Parathyroid adenoma (tissue), 2 donors: ENCODE data around the gene SLC12A5.
"Not testable (repeated sequence)": the region's sequence is repeated elsewhere in the genome, so short reads cannot be mapped to it uniquely, and the experiment has no call there.

ENCODE experiments used
- H2AFZ ChIP-seq: fragments of 300-600 bp; sonication (generic); one replicate; pipeline ENCODE4 v1.7.0; 2017; ENCODE audit warnings: antibody characterized with exemption, mild to moderate bottlenecking
- H3K27ac ChIP-seq: fragments of 300-600 bp; sonication (generic); one replicate; pipeline ENCODE4 v1.7.0; 2017
- H3K27me3 ChIP-seq: fragments of 300-600 bp; sonication (generic); one replicate; pipeline ENCODE4 v1.7.0; 2017; ENCODE audit warnings: low read length; ENCODE audit not compliant: control insufficient read depth, insufficient read depth
- H3K36me3 ChIP-seq: fragments of 300-600 bp; sonication (generic); one replicate; pipeline ENCODE4 v1.7.0; 2017; ENCODE audit warnings: low read length; ENCODE audit not compliant: control insufficient read depth, insufficient read depth
- H3K4me1 ChIP-seq: fragments of 300-600 bp; sonication (generic); one replicate; pipeline ENCODE4 v1.7.0; 2017; ENCODE audit warnings: control low read depth
- H3K4me2 ChIP-seq: fragments of 300-600 bp; sonication (generic); one replicate; pipeline ENCODE4 v1.7.0; 2017; ENCODE audit warnings: low read length
- H3K4me3 ChIP-seq: fragments of 300-600 bp; sonication (generic); one replicate; pipeline ENCODE4 v1.7.0; 2017; ENCODE audit warnings: low read depth, low read length
- H3K79me2 ChIP-seq: fragments of 300-600 bp; sonication (generic); one replicate; pipeline ENCODE4 v1.7.0; 2017; ENCODE audit warnings: control low read depth
- H3K9ac ChIP-seq: fragments of 300-600 bp; sonication (generic); one replicate; pipeline ENCODE4 v1.7.0; 2017; ENCODE audit warnings: mild to moderate bottlenecking
- H3K9me3 ChIP-seq: fragments of 300-600 bp; sonication (generic); one replicate; pipeline ENCODE4 v1.7.0; 2017; ENCODE audit warnings: low read length; ENCODE audit not compliant: control insufficient read depth
- CTCF ChIP-seq: fragments of 300-600 bp; sonication (generic); IDR thresholded peaks from one replicate; pipeline ENCODE4 v1.7.0; 2017; ENCODE audit warnings: antibody characterized with exemption, mild to moderate bottlenecking
- donor health status: primary hyperparathyroidism.

The SLC12A5 gene

GRCh38 chr20:45987108-45987780 is 41.8 kb upstream of the SLC12A5 start:
- H3K9ac ChIP-seq, result no peak overlapping the region
- TF ChIP-seq CTCF, result peak; percentile 86
- H3K27ac ChIP-seq, result no peak overlapping the region
- H3K4me1 ChIP-seq, result no peaks in the 10 kb centered on the region
- no peak overlapping the region for H2AFZ ChIP-seq
- H3K79me2 ChIP-seq, result no peaks in the 10 kb centered on the region
- H3K4me2 ChIP-seq, result no peak overlapping the region
- no peak overlapping the region for H3K4me3 ChIP-seq
- H3K9me3 ChIP-seq, result no peaks in the 10 kb centered on the region
- H3K27me3 ChIP-seq, result no peaks in the 10 kb centered on the region
- no peaks in the 10 kb centered on the region for H3K36me3 ChIP-seq

- not testable (repeated sequence) for H3K79me2 ChIP-seq, H3K4me3 ChIP-seq, H3K27me3 ChIP-seq, H3K36me3 ChIP-seq, H3K27ac ChIP-seq, H3K9me3 ChIP-seq, H2AFZ ChIP-seq, H3K4me1 ChIP-seq, H3K9ac ChIP-seq, H3K4me2 ChIP-seq
These were observed 40.2 kb upstream of the SLC12A5 start for GRCh38 chr20:45988830-45989229.

GRCh38 chr20:45991616-45992015 is 37.4 kb upstream of the SLC12A5 start:
- no peaks in the 10 kb centered on the region for H3K36me3 ChIP-seq
- peaks cover 2% of the 10 kb centered on the region for H3K4me1 ChIP-seq
- H2AFZ ChIP-seq, result no peak overlapping the region
- H3K79me2 ChIP-seq, result no peaks in the 10 kb centered on the region
- H3K9me3 ChIP-seq, result no peaks in the 10 kb centered on the region
- no peak for TF ChIP-seq CTCF
- no peak overlapping the region for H3K4me3 ChIP-seq
- no peak overlapping the region for H3K27ac ChIP-seq
- no peaks in the 10 kb centered on the region for H3K27me3 ChIP-seq
- no peak overlapping the region for H3K4me2 ChIP-seq
- H3K9ac ChIP-seq, result no peak overlapping the region

- Histone ChIP-seq H3K9me3 (no peaks in the 10 kb centered on the region), H3K9ac (no peak overlapping the region), H3K4me3 (no peak overlapping the region), H3K27ac (no peak overlapping the region), H3K4me2 (no peak overlapping the region), H3K79me2 (no peaks in the 10 kb centered on the region), H3K27me3 (no peaks in the 10 kb centered on the region), H3K4me1 (peaks cover 2% of the 10 kb centered on the region), H2AFZ (no peak overlapping the region), H3K36me3 (no peaks in the 10 kb centered on the region)
- no peak for TF ChIP-seq CTCF
These were observed 35.6 kb upstream of the SLC12A5 start for GRCh38 chr20:45993197-45993951.

- no peaks in the 10 kb centered on the region for H3K9me3 ChIP-seq
- H3K4me2 ChIP-seq, result no peak overlapping the region
- no peak overlapping the region for H3K9ac ChIP-seq
- no peaks in the 10 kb centered on the region for H3K36me3 ChIP-seq
- no peak overlapping the region for H3K27ac ChIP-seq
- TF ChIP-seq CTCF, result no peak
- no peak overlapping the region for H3K4me3 ChIP-seq
- H3K27me3 ChIP-seq, result no peaks in the 10 kb centered on the region
- H2AFZ ChIP-seq, result no peak overlapping the region
- H3K79me2 ChIP-seq, result no peaks in the 10 kb centered on the region
- peaks cover 2% of the 10 kb centered on the region for H3K4me1 ChIP-seq
These were observed 34.1 kb upstream of the SLC12A5 start for GRCh38 chr20:45994761-45995493.

GRCh38 chr20:45995495-45996097 is 33.4 kb upstream of the SLC12A5 start:
- not testable (repeated sequence) for H3K4me1 ChIP-seq, H3K79me2 ChIP-seq, H3K9ac ChIP-seq, H3K27me3 ChIP-seq, H3K4me3 ChIP-seq, H3K27ac ChIP-seq, H3K9me3 ChIP-seq, H3K4me2 ChIP-seq, H3K36me3 ChIP-seq
- peak overlapping the region; percentile 47 for H2AFZ ChIP-seq
